Stimulated activated CD8-positive, alpha-beta memory T cell treated with anti-CD3 and anti-CD28 coated beads, Interleukin-15, amount 100 ng/mL, for 1 hour (primary cell): ENCODE results near the gene YEATS2.
"Not testable (repeated sequence)": the region's sequence is repeated elsewhere in the genome, so short reads cannot be mapped to it uniquely, and the experiment has no call there.

ENCODE experiments used
- DNase-seq: peaks from one replicate; pipeline ENCODE4 v3.0.0-alpha.2; 2020; ENCODE audit warnings: low read depth

The YEATS2 gene

GRCh38 chr3:183697610-183698317, at the start of gene YEATS2:
Gene YEATS2 (plus strand): TSS chr3:183697797. CDS start chr3:183715163, 17,366 bp downstream.
- DNase-seq, result peak; percentile 27

- DNase-seq, result no peak
Measured at GRCh38 chr3:183650554-183650953, 47.0 kb upstream of the YEATS2 start.

DNA sequence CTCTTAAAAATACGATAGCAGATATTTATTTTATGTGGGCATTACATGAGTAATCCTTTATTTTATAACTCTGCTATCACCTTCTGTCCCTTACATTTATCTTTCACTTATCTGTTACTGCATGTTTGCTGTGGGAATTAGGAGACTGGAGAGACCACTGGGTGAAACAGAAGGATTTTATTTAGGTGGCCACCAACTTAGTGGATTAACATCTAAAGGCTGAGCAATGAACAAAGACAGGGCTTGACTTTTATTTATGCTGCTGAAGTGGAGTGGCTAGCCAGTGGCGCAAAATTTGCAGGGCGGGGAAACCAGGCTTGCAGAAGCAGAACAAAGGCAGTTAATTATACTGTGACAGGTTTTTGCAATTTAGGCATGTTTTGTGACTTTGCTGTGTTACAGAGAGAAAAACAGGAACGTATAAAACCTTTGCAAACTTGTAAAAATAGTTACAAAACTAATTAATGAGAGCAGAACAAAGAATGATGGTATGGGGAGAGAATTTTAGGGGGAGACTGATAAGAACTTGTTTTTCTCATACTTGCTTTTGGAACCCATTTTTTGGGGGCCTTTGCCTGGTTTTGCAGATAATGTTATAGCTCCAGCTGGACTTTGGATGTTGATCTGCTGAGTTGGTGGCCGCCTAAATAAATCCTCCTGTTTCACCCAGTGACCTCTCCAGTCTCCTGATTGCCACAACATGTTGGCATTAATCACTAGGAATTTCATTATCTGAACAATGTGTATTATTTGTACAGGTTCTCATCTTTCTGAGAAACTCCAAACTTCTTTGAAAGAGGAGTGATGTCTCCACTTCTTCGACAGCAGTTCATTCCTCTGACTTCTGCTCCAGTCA, 44.2 kb upstream of the YEATS2 start:
- DNase-seq, result no peak

- no peak for DNase-seq
Measured at GRCh38 chr3:183654727-183655126, 42.9 kb upstream of the YEATS2 start.

GRCh38 chr3:183662099-183662498, 35.5 kb upstream of the YEATS2 start:
- DNase-seq, result no peak

- no peak for DNase-seq
Measured at GRCh38 chr3:183664913-183665381, 32.6 kb upstream of the YEATS2 start.

DNA sequence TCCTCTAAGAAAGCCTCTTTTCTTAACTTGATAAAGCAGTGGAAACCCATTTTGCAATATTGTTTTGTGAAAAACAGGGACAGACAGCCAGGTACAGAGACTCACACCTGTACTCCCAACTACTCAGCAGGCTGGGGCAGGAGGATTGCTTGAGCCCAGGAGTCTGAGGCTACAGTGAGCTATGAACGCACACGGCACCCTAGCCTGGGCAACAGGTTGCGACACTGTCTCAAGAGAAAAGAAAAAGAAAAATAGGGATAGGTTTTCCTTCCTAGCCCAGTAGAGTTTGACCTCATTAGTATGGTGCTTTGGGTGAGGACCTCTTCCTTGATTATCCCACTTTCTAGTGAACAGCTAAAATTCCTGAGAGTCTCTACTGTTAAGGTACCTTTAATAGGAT, 17.5 kb upstream of the YEATS2 start:
- no peak for DNase-seq

DNA sequence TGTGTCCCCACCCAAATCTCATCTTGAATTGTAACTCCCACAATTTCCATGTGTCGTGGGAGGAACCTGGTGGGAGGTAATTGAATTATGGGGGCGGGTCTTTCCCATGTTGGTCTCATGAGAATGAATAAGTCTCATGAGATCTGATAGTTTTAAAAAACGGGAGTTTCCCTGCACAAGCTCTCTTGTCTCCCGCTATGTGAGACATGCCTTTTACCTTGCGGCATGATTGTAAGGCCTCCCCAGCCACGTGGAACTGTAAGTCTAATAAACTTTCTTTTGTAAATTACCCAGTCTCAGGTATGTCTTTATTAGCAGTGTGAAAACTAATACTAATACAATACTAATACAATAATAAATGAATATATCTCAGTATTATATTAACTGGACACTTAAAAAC, 9.9 kb upstream of the YEATS2 start:
- DNase-seq, result no peak

- DNase-seq, result no peak
Measured at GRCh38 chr3:183688874-183689273, 8.7 kb upstream of the YEATS2 start.

- not testable (repeated sequence) for DNase-seq
Measured at GRCh38 chr3:183689621-183690020, 8.0 kb upstream of the YEATS2 start.

- no peak for DNase-seq
Measured at GRCh38 chr3:183690402-183690995, 7.1 kb upstream of the YEATS2 start.

- no peak for DNase-seq
Measured at GRCh38 chr3:183692436-183692835, 5.2 kb upstream of the YEATS2 start.

DNA sequence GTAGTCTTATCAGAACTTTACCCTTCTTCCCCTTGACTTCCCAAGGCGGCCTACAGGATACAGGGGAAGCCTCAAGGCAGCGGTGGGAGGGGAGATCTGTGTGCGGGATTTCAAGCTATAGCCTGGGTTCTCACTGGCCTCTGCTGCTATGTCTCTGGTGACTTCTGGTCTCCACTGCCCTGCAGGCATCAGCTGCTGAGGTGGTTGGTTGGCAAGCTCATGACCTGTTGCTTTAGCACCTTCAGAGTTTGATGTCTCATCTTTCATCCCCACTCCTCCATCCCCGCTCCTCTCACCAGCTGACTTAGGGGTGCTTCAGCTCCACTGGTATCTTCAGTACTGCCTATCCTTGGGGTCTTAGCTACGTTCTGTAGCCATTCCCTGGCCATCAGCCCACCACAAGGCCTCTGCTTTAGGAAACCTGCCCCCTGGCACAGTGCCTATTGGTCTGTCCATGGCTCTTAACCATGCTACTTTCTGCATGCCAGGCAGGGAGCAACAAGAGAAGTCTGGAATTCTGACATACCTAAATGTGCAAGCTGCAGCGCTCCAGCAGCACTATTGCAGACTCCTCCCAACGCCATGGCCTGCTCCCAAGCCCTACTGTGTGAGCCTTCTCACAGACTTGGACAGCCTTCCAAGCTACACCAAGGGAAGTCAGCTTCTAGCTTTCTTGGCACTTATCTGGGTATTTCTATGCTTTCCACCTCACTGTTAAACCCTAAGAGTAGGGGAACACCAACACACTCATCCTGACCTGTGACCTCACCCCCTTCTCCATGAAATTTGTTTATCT, 1.8 kb upstream of the YEATS2 start:
- DNase-seq, result no peak

- DNase-seq, result no peak
Measured at GRCh38 chr3:183697123-183697609, 431 bp upstream of the YEATS2 start.

GRCh38 chr3:183698318-183698751, 738 bp downstream of the YEATS2 start:
- DNase-seq, result no peak

DNA sequence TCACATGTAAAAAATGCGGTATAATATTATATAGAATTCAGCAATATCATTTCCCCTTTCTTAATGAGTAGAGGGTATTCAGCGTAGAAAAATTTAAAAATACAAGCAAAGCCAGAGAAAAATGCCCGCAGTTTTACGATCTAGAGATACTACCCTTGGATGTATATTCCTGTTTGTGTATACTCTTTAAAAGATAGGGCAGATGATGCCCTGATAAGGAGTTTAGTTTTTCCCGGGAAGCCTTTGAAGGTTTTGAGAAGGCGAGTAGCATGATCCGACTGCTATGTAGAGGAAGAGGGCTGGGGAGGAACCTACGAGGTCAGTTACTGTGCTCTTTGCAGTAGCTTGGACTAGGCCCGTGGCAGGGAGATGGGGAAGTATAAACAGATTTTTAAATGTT, 1.2 kb downstream of the YEATS2 start:
- DNase-seq, result no peak

DNA sequence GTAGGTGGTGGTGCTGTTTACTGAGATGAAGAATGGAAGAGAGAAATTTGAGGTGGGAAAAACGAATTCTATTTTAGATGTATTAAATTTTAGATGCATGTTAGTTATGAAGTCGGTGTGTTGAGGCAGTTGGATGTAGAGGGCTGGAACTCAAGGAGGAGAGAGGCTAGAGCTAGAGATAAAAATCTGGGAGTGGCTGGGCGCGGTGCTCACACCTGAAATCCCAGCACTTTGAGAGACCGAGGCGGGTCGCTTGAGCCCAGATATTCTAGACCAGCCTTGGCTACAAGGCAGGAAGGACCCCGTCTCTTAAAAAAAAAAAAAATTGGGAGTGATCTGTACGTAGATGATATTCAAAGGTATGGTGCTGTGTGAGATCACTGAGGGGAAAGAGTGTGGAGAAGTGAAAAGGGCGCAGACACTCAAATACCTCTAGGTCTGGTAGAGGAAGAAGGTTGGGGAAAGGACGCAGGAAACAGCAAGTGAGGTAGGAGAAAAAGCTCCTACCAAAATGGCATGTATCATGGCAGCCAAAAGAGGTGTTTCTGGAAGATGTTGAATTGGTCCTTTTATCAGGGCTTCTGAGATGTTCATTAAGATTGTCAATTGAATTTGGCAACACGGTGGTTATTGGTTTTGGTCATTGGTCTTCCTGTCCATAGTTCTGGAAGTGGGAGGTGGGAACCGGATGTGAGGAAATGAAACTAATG, 1.8 kb downstream of the YEATS2 start:
- no peak for DNase-seq

DNA sequence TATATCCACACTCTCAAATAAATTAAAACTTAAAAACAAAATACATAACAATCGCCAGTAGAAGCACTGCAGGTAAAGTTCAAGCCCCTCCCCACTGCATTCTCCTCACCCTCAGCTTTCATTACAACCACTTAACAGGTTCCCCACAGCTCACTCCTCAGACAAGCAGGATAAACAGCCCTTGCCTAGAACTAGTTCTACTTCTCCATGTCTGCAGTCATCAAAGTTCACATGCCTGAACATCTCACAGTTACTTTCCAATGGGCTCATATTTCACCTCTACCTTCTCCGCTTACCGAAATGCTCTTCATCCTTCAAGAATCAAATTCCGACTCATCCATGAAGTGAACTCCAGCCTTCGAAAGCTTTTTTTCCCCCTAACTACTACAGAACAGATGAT, 4.1 kb downstream of the YEATS2 start:
- DNase-seq, result no peak

DNA sequence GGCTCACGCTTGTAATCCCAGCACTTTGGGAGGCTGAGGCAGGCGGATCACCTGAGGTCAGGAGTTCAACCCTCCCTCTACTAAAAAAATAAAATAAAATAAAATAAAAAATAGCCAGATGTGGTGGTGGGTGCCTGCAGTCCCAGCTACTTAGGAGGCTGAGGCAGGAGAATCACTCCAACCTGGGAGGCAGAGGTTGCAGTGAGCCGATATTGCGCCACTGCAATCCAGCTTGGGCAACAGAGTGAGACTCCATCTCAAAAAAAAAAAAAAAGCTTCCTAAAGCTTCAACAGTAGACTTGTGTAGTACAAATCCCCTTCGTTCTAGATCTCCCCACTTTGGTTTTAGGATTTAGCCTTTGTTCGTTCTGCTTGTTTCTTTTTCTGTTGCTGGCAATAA, 6.3 kb downstream of the YEATS2 start:
- not testable (repeated sequence) for DNase-seq

DNA sequence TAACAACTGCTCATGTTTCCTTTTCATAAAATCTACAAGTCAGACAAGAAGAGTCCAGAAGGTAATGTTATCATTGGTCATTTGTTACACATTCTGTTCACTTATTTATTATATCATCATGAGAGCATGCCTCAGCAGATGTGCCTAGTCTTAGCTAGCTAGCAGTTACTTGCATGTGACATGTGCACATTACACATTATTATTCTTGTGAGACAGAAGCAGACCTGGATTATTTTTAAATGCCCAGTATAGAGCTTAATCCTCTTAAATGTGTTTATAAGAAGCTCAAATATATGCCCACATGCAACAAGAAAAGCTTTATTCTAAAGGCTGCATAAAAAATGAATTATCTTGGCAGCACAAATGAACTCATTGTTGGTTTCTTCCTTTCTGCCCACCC, 12.6 kb downstream of the YEATS2 start:
- no peak for DNase-seq

DNA sequence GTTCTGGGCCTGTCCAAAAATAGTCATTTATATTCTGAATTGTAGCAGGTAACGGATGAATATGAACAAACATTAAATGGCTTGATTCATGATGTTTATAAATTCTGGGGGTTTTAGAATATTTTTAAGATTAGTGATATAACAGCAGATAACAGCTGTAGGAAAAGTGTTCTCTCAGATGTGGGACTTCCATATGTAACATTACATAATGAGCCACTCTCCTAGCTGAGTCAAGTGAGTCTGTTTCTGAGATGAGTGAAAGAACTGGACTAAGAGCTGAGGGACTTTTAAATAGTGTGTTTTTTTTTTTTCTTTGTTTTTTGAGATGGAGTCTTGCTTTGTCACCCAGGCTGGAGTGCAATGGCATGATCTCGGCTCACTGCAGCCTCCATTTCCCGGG, 13.9 kb downstream of the YEATS2 start:
- DNase-seq, result no peak
